Measurements from ENCODE around the gene HDAC10. TPM values are rescaled to one million over a fixed set of nuclear protein-coding genes. Genes with fewer than 3 reads are reported as not detected.

The HDAC10 gene
- polyA plus RNA-seq, 1 of the 3 experiments (the other 2 are of a cell fraction) = 51.9 TPM

GRCh38 chr22:50197000-50197800 lies 53.9 kb downstream of the HDAC10 start:
- CTCF ChIA-PET = interaction anchor here (1.6 kb wide), 1 partner anchor 48 kb away, joined by 4 read pairs; no protein-coding TSS in a partner anchor
- 86% methylated on average over 9 of the region's 23 CpGs for WGBS (ENCODE audit: low lambda C conversion rate)
- H3K9ac ChIP-seq = no peak overlapping the region
- H3K9me3 ChIP-seq = no peaks in the 10 kb centered on the region
- TF ChIP-seq MXI1 (IDR thresholded peaks at IDR 0.05; ENCODE audit: low read depth, low read length) = no peak
- no peak for TF ChIP-seq MEF2A (IDR thresholded peaks at IDR 0.05; ENCODE audit: borderline replicate concordance, low read depth)
- no peak for TF ChIP-seq SMC3 (IDR thresholded peaks at IDR 0.05; ENCODE audit: low read depth, low read length)
- no peak for TF ChIP-seq GATA2 (CRISPR knock-in tag; IDR thresholded peaks at IDR 0.05)
- TF ChIP-seq FOSL2 (IDR thresholded peaks at IDR 0.05; ENCODE audit: borderline replicate concordance, low read depth) = no peak
- TF ChIP-seq GABPA (IDR thresholded peaks at IDR 0.05; ENCODE audit: low read depth) = no peak
- no peak for TF ChIP-seq NRF1 (IDR thresholded peaks at IDR 0.05; ENCODE audit: low read depth, low read length)
- no peak for TF ChIP-seq EZH2phosphoT487 (IDR thresholded peaks at IDR 0.05; ENCODE audit: borderline replicate concordance, low read depth)
- no peak for TF ChIP-seq RXRA (IDR thresholded peaks at IDR 0.05; ENCODE audit: borderline replicate concordance, low read depth)
- no peak for TF ChIP-seq EP300 (IDR thresholded peaks at IDR 0.05; ENCODE audit: borderline replicate concordance in 1 of 2, low read depth in 1 of 2, low read length in 1 of 2)
- TF ChIP-seq RAD21 (IDR thresholded peaks at IDR 0.05; ENCODE audit: low read length) = no peak
- TF ChIP-seq TEAD4 (IDR thresholded peaks at IDR 0.05; ENCODE audit: borderline replicate concordance, insufficient read depth) = no peak
- H3K27ac ChIP-seq (ENCODE audit: low read depth in 2 of 2, low read length in 1 of 2) = no peak overlapping the region
- no peaks in the 10 kb centered on the region for H3K9me2 ChIP-seq
- peaks cover 0 to 45% of the 10 kb centered on the region in 2 experiments for H3K36me3 ChIP-seq (replicated peaks in 1 of 2; ENCODE audit: control insufficient read depth in 1 of 2, insufficient read depth in 2 of 2, low read length in 1 of 2)
- H3K79me2 ChIP-seq (ENCODE audit: insufficient read depth) = peaks cover 18% of the 10 kb centered on the region
- DNase-seq = no peak
- H3F3A ChIP-seq (replicated peaks; ENCODE audit: insufficient read depth) = no peaks in the 10 kb centered on the region
- H3K4me3 ChIP-seq (ENCODE audit: low read depth in 2 of 2, low read length in 1 of 2) = no peak overlapping the region
- no peak overlapping the region for H3K4me2 ChIP-seq
- H2AFZ ChIP-seq (ENCODE audit: low read depth) = no peak overlapping the region
- peaks cover 0 to 13% of the 10 kb centered on the region in 2 experiments; a peak in 1 of 4 replicates for H3K4me1 ChIP-seq (ENCODE audit: control insufficient read depth in 1 of 2, insufficient read depth in 2 of 2, low read depth in 1 of 2, low read length in 1 of 2)
- POLR2A ChIA-PET = no interaction called here
- H3K27me3 ChIP-seq (ENCODE audit: insufficient read depth) = no peaks in the 10 kb centered on the region
- peaks cover 4% of the 10 kb centered on the region for H4K20me1 ChIP-seq (ENCODE audit: insufficient read depth)

GRCh38 chr22:50196256-50196655 lies 54.8 kb downstream of the HDAC10 start:
- peaks cover 0 to 10% of the 10 kb centered on the region in 2 experiments; a peak in 1 of 4 replicates for H3K4me1 ChIP-seq (ENCODE audit: control insufficient read depth in 1 of 2, insufficient read depth in 2 of 2, low read depth in 1 of 2, low read length in 1 of 2)
- no peaks in the 10 kb centered on the region for H3K9me2 ChIP-seq
- H3K27ac ChIP-seq (ENCODE audit: low read depth in 2 of 2, low read length in 1 of 2) = no peak overlapping the region
- H3K4me3 ChIP-seq (ENCODE audit: low read depth in 2 of 2, low read length in 1 of 2) = no peak overlapping the region
- ChIA-PET POLR2A (no interaction called here), CTCF (interaction anchor here (1.6 kb wide), 1 partner anchor 47 kb away, joined by 4 read pairs; no protein-coding TSS in a partner anchor)
- H3K27me3 ChIP-seq (ENCODE audit: insufficient read depth) = no peaks in the 10 kb centered on the region
- H3F3A ChIP-seq (replicated peaks; ENCODE audit: insufficient read depth) = no peaks in the 10 kb centered on the region
- 0 out of 2 replicates have a peak, but pooled peaks cover 2% of the 10 kb centered on the region for H4K20me1 ChIP-seq (ENCODE audit: insufficient read depth)
- H3K36me3 ChIP-seq (replicated peaks in 1 of 2; ENCODE audit: control insufficient read depth in 1 of 2, insufficient read depth in 2 of 2, low read length in 1 of 2) = peaks cover 0 to 45% of the 10 kb centered on the region in 2 experiments
- H2AFZ ChIP-seq (ENCODE audit: low read depth) = no peak overlapping the region
- H3K79me2 ChIP-seq (ENCODE audit: insufficient read depth) = peaks cover 18% of the 10 kb centered on the region
- no peak overlapping the region for H3K4me2 ChIP-seq
- H3K9me3 ChIP-seq = no peaks in the 10 kb centered on the region
- no peak overlapping the region for H3K9ac ChIP-seq
- TF ChIP-seq RCOR1 (IDR thresholded peaks at IDR 0.05; ENCODE audit: low read length) (no peak), SIN3A (IDR thresholded peaks at IDR 0.05; ENCODE audit: borderline replicate concordance, low read depth, low read length) (no peak), RXRA (IDR thresholded peaks at IDR 0.05; ENCODE audit: borderline replicate concordance, low read depth) (no peak), FOSL2 (IDR thresholded peaks at IDR 0.05; ENCODE audit: borderline replicate concordance, low read depth) (no peak), REST (IDR thresholded peaks at IDR 0.05; ENCODE audit: low read depth, low read length) (no peak), RAD21 (IDR thresholded peaks at IDR 0.05; ENCODE audit: low read length) (no peak), JUND (IDR thresholded peaks at IDR 0.05) (no peak)
- DNase-seq = no peak
- 92% methylated on average over 2 of the region's 18 CpGs for WGBS (ENCODE audit: low lambda C conversion rate)
